Measurements from ENCODE around the gene SLC35F1. TPM values are rescaled to one million over a fixed set of nuclear protein-coding genes. Genes with fewer than 3 reads are reported as not detected.

Gene SLC35F1
- total RNA-seq, 6 experiments from 2014 or later = 0.12 TPM; not detected in 5

DNA sequence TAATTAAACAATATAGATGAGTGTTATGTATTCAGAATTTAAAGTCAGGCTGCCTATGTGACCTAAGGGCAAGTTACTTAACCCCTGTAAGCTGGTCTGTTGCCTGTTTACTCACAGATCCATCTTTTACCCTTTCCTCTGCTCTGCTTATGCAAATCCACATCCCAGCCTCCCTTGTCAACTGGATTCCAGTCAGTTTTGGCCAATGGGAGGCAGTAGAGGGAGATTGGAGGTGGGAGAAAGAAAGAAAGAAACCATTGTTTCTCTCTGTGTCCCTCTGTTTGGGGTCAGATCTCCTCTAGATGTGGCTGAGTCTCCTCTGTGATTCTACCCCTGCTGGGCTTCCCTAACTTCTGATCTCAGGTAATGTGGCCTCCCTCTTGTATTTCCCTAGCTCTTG lies 374.2 kb downstream of the SLC35F1 start:
- intact Hi-C loops (cut with DNase I) = no loop called here
- H3K4me1 ChIP-seq = no peaks in the 10 kb centered on the region
- H3K4me3 ChIP-seq = no peak overlapping the region
- H3K27me3 ChIP-seq = no peaks in the 10 kb centered on the region
- no peaks in the 10 kb centered on the region for H3K9me3 ChIP-seq
- TF ChIP-seq, protein P1, sequence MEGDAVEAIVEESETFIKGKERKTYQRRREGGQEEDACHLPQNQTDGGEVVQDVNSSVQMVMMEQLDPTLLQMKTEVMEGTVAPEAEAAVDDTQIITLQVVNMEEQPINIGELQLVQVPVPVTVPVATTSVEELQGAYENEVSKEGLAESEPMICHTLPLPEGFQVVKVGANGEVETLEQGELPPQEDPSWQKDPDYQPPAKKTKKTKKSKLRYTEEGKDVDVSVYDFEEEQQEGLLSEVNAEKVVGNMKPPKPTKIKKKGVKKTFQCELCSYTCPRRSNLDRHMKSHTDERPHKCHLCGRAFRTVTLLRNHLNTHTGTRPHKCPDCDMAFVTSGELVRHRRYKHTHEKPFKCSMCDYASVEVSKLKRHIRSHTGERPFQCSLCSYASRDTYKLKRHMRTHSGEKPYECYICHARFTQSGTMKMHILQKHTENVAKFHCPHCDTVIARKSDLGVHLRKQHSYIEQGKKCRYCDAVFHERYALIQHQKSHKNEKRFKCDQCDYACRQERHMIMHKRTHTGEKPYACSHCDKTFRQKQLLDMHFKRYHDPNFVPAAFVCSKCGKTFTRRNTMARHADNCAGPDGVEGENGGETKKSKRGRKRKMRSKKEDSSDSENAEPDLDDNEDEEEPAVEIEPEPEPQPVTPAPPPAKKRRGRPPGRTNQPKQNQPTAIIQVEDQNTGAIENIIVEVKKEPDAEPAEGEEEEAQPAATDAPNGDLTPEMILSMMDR (IDR thresholded peaks at IDR 0.05) = no peak
- no peak for TF ChIP-seq POLR2A (IDR thresholded peaks at IDR 0.05)
- no peak for ATAC-seq
- DNase-seq = no peak
- H3K36me3 ChIP-seq = no peaks in the 10 kb centered on the region
- no peak overlapping the region for H3K27ac ChIP-seq

DNA sequence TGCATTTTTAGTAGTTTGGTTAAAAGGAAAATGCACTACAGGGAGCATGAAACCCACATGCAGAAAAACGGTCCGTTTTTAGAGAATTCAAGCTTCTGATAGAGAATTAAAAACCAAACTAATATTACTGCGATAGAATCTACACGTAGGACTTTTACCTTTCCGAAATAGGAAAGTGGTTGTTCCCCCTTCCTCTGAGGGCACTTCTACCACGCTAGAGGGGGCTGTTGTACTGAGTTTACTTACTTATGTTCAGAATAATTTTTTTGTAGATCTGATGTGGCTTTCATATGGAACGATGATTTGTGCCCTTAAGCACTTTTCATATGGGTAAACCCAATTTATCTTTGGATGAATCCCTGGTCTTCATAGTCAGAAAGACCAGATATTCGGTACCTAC lies 376.7 kb downstream of the SLC35F1 start:
- H3K27me3 ChIP-seq = no peaks in the 10 kb centered on the region
- peak; percentile 83 to 94 (median 86) for ATAC-seq
- H3K27ac ChIP-seq = no peak overlapping the region
- intact Hi-C loops (cut with DNase I) = no loop called here
- TF ChIP-seq, protein P1 (IDR thresholded peaks at IDR 0.05) = peak; percentile 67 to 83 (median 75)
- no peak for TF ChIP-seq POLR2A (IDR thresholded peaks at IDR 0.05)
- H3K9me3 ChIP-seq = no peaks in the 10 kb centered on the region
- no peaks in the 10 kb centered on the region for H3K4me1 ChIP-seq
- WGBS (ENCODE audit: insufficient coverage, low coverage, low lambda C conversion rate, missing lambda C conversion rate) = 9% methylated on average over 8 of the region's 8 CpGs
- DNase-seq = peak in 1 of 3 donors; percentile 57
- no peak overlapping the region for H3K4me3 ChIP-seq
- no peaks in the 10 kb centered on the region for H3K36me3 ChIP-seq

DNA sequence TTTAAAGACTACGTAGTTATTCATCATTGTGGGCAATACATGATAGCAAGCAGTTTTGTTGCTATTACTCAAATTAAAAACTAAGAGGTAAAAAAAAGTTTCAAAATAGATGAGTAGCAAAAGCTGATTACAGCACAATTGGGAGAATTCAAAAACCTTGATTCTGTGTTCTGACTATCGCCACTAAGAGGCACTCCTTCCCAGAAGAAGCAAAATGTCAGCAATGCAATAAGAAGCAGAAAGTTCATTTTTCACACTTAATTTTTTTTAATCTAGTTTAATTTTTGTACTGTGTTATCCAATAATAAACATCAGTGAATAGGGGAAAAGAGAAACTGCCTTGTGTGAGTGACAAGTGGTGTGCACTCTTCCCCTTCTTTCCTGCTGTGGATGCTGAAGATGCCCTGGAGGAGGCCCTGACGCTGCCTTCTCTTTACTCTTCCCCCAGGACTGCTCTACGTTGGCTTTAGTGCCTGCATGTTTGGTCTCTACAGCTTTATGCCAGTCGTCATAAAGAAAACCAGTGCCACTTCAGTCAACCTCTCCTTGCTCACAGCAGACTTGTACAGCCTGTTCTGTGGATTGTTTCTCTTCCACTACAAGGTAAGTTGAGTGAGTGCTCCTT lies 377.8 kb downstream of the SLC35F1 start:
- peak in 1 of 4 donors; percentile 57 for ATAC-seq
- no peaks in the 10 kb centered on the region for H3K4me1 ChIP-seq
- H3K9me3 ChIP-seq = no peaks in the 10 kb centered on the region
- TF ChIP-seq POLR2A (IDR thresholded peaks at IDR 0.05) = no peak
- TF ChIP-seq, protein P1 (IDR thresholded peaks at IDR 0.05) = peak; percentile 34 to 50 (median 42)
- DNase-seq = no peak
- no peaks in the 10 kb centered on the region for H3K36me3 ChIP-seq
- no peak overlapping the region for H3K27ac ChIP-seq
- H3K4me3 ChIP-seq = no peak overlapping the region
- intact Hi-C loops (cut with DNase I) = no loop called here
- WGBS (ENCODE audit: insufficient coverage, low coverage, low lambda C conversion rate, missing lambda C conversion rate) = 64% methylated on average over 5 of the region's 5 CpGs
- H3K27me3 ChIP-seq = no peaks in the 10 kb centered on the region

DNA sequence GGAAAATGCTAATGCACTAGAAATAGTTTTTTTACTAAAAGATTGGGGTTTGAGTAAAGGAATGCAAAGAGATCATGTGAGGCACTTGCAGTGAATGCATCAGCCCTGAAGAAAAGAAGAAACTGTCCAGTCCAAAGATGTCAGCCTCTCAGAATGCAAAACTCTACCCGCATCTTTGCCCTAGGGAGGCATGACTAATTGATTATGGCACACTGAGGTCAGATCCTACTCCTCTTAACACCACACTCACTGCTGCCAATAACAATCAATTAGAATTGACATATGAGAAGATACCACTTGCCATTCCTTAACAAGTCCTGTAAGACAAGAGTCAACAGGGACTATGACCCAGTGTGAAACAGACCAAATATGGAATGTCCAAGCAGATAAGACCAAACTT lies 378.7 kb downstream of the SLC35F1 start:
- TF ChIP-seq, protein P1 (IDR thresholded peaks at IDR 0.05) = no peak
- no peak for TF ChIP-seq POLR2A (IDR thresholded peaks at IDR 0.05)
- DNase-seq = no peak
- 80% methylated on average over 1 of the region's 1 CpG for WGBS (ENCODE audit: insufficient coverage, low coverage, low lambda C conversion rate, missing lambda C conversion rate)
- no peak for ATAC-seq
- H3K4me1 ChIP-seq = no peaks in the 10 kb centered on the region
- no peaks in the 10 kb centered on the region for H3K36me3 ChIP-seq
- no peaks in the 10 kb centered on the region for H3K27me3 ChIP-seq
- no peaks in the 10 kb centered on the region for H3K9me3 ChIP-seq
- no peak overlapping the region for H3K4me3 ChIP-seq
- intact Hi-C loops (cut with DNase I) = no loop called here
- H3K27ac ChIP-seq = no peak overlapping the region
